RWPE2 (cell line): ENCODE data around the gene POGZ.

Experiments
- ATAC-seq: fragments of 200-7000 bp; cut with Tn5 transposase; 3 replicates; pipeline ENCODE4 v1.9.1; 2021; ENCODE audit warnings: low read depth
- DNase-seq: peaks from one replicate; pipeline ENCODE4 v3.0.0-alpha.2; 2020; ENCODE audit warnings: low spot score
- H3K27ac ChIP-seq: fragments of 450-650 bp; 2 replicates; pipeline ENCODE4 v1.5.1; 2017; ENCODE audit warnings: mild to moderate bottlenecking; ENCODE audit not compliant: poor library complexity, severe bottlenecking
- H3K27me3 ChIP-seq: fragments of 250-450 bp; sonication (Bioruptor Pico); 2 replicates; pipeline ENCODE4 v1.5.1; 2021; ENCODE audit warnings: mild to moderate bottlenecking, moderate library complexity; ENCODE audit not compliant: insufficient read depth, poor library complexity, severe bottlenecking
- H3K36me3 ChIP-seq: fragments of 250-450 bp; sonication (Bioruptor Pico); 2 replicates; pipeline ENCODE4 v1.5.1; 2020; ENCODE audit warnings: low read depth, mild to moderate bottlenecking, moderate library complexity
- H3K4me1 ChIP-seq: fragments of 250-450 bp; sonication (Bioruptor Pico); 2 replicates; pipeline ENCODE4 v1.5.1; 2021; ENCODE audit warnings: mild to moderate bottlenecking, moderate library complexity; ENCODE audit not compliant: insufficient read depth, poor library complexity, severe bottlenecking
- H3K4me3 ChIP-seq: fragments of 250-450 bp; sonication (Bioruptor Pico); 2 replicates; pipeline ENCODE4 v1.5.1; 2021; ENCODE audit warnings: mild to moderate bottlenecking, moderate library complexity; ENCODE audit not compliant: severe bottlenecking
- H3K9me3 ChIP-seq: fragments of 250-450 bp; sonication (Bioruptor Pico); 2 replicates; pipeline ENCODE4 v1.5.1; 2021; ENCODE audit warnings: mild to moderate bottlenecking, moderate library complexity; ENCODE audit not compliant: severe bottlenecking
- CTCF ChIP-seq: fragments of 450-650 bp; IDR thresholded peaks from one replicate; pipeline ENCODE4 v1.5.1; 2017; ENCODE audit warnings: mild to moderate bottlenecking, moderate library complexity; ENCODE audit not compliant: poor library complexity, severe bottlenecking

POGZ gene

GRCh38 chr1:151371370-151372057 is 87.8 kb downstream of the POGZ start:
- Histone ChIP-seq H3K9me3 (no peaks in the 10 kb centered on the region), H3K4me1 (no peaks in the 10 kb centered on the region), H3K27me3 (no peaks in the 10 kb centered on the region), H3K36me3 (no peaks in the 10 kb centered on the region), H3K27ac (no peak overlapping the region), H3K4me3 (no peak overlapping the region)
- no peak for TF ChIP-seq CTCF
- DNase-seq (no peak), ATAC-seq (peak; percentile 55)

GRCh38 chr1:151370211-151370911 is 88.9 kb downstream of the POGZ start:
- no peak for TF ChIP-seq CTCF
- Histone ChIP-seq H3K4me1 (no peaks in the 10 kb centered on the region), H3K27me3 (no peaks in the 10 kb centered on the region), H3K9me3 (no peaks in the 10 kb centered on the region), H3K36me3 (no peaks in the 10 kb centered on the region), H3K27ac (no peak overlapping the region), H3K4me3 (no peak overlapping the region)
- ATAC-seq = no peak
- DNase-seq = no peak

- Histone ChIP-seq H3K36me3 (no peaks in the 10 kb centered on the region), H3K9me3 (no peaks in the 10 kb centered on the region), H3K4me1 (no peaks in the 10 kb centered on the region), H3K27me3 (no peaks in the 10 kb centered on the region), H3K4me3 (no peak overlapping the region), H3K27ac (no peak overlapping the region)
- no peak for DNase-seq
- no peak for ATAC-seq
- TF ChIP-seq CTCF = no peak
Measured at GRCh38 chr1:151369621-151370048, 89.7 kb downstream of the POGZ start.

GRCh38 chr1:151369302-151369610 is 90.0 kb downstream of the POGZ start:
- Histone ChIP-seq H3K27ac (no peak overlapping the region), H3K27me3 (no peaks in the 10 kb centered on the region), H3K4me1 (no peaks in the 10 kb centered on the region), H3K9me3 (no peaks in the 10 kb centered on the region), H3K36me3 (no peaks in the 10 kb centered on the region), H3K4me3 (no peak overlapping the region)
- no peak for ATAC-seq
- TF ChIP-seq CTCF = no peak
- DNase-seq = no peak
